Astrocyte (in vitro differentiated cells and primary cell): ENCODE results near the gene NRAS. TPM values are rescaled to one million over a fixed set of nuclear protein-coding genes. Genes with fewer than 3 reads are reported as not detected.

Source experiments
- DNase-seq: peaks from one replicate; pipeline ENCODE4 v3.0.0-alpha.2; 2010; ENCODE audit warnings: low read depth
- FAIRE-seq: peaks from 2 replicates; lab custom pipeline; 2011; peaks lifted over from hg19 to GRCh38; lab: Jason Lieb, UNC
- H2AFZ ChIP-seq: 2 replicates; pipeline ENCODE4 v1.6.0; 2012; ENCODE audit warnings: low read depth, low read length, inconsistent platforms
- H3K27ac ChIP-seq: 2 replicates; pipeline ENCODE4 v1.5.1; 2011; ENCODE audit warnings: low read depth, low read length, inconsistent platforms
- H3K27me3 ChIP-seq: 2 replicates; pipeline ENCODE4 v1.6.0; 2011; ENCODE audit warnings: low read length, inconsistent platforms; ENCODE audit not compliant: insufficient read depth
- H3K36me3 ChIP-seq: 2 replicates; pipeline ENCODE4 v1.5.1; 2011; ENCODE audit warnings: low read length, inconsistent platforms; ENCODE audit not compliant: insufficient read depth
- H3K4me1 ChIP-seq: 2 replicates; pipeline ENCODE4 v1.5.1; 2011; ENCODE audit warnings: low read length, inconsistent platforms; ENCODE audit not compliant: insufficient read depth
- H3K4me2 ChIP-seq: 2 replicates; pipeline ENCODE4 v1.6.0; 2012; ENCODE audit warnings: low read length, inconsistent platforms
- H3K4me3 ChIP-seq: 2 replicates; pipeline ENCODE4 v1.5.1; 2011; ENCODE audit warnings: low read depth, mild to moderate bottlenecking, low read length, inconsistent platforms; ENCODE audit not compliant: insufficient read depth
- H3K79me2 ChIP-seq: 2 replicates; pipeline ENCODE4 v1.6.0; 2012; ENCODE audit warnings: mild to moderate bottlenecking, low read length, inconsistent platforms; ENCODE audit not compliant: insufficient read depth
- H3K9ac ChIP-seq: 2 replicates; pipeline ENCODE4 v1.6.0; 2012; ENCODE audit warnings: mild to moderate bottlenecking, low read length, inconsistent platforms
- H3K9me3 ChIP-seq: 2 replicates; pipeline ENCODE4 v1.5.1; 2012; ENCODE audit warnings: low read depth, mild to moderate bottlenecking, low read length, inconsistent platforms; ENCODE audit not compliant: insufficient read depth
- H4K20me1 ChIP-seq: 2 replicates; pipeline ENCODE4 v1.6.0; 2012; ENCODE audit warnings: low read length, inconsistent platforms; ENCODE audit not compliant: insufficient read depth
- H3K27ac Mint-ChIP-seq: one replicate; pipeline ENCODE4 v1.8.0; 2021; ENCODE audit warnings: mild to moderate bottlenecking, mixed read lengths; ENCODE audit not compliant: unreplicated experiment
- H3K27me3 Mint-ChIP-seq: one replicate; pipeline ENCODE4 v1.8.0; 2021; ENCODE audit warnings: low read depth, mixed read lengths; ENCODE audit not compliant: unreplicated experiment
- H3K36me3 Mint-ChIP-seq: one replicate; pipeline ENCODE4 v1.8.0; 2021; ENCODE audit warnings: low read depth, mixed read lengths; ENCODE audit not compliant: unreplicated experiment
- H3K4me1 Mint-ChIP-seq: one replicate; pipeline ENCODE4 v1.8.0; 2021; ENCODE audit warnings: low read depth, mixed read lengths; ENCODE audit not compliant: unreplicated experiment
- H3K4me3 Mint-ChIP-seq: one replicate; pipeline ENCODE4 v1.8.0; 2021; ENCODE audit warnings: mild to moderate bottlenecking, moderate library complexity, mixed read lengths; ENCODE audit not compliant: unreplicated experiment
- H3K9me3 Mint-ChIP-seq: one replicate; pipeline ENCODE4 v1.8.0; 2021; ENCODE audit warnings: mild to moderate bottlenecking, mixed read lengths; ENCODE audit not compliant: unreplicated experiment
- CTCF ChIP-seq: IDR thresholded peaks from 2 replicates; pipeline ENCODE4 v1.5.1; 2011; ENCODE audit warnings: low read depth, mild to moderate bottlenecking, inconsistent platforms, low read length, moderate library complexity; ENCODE audit not compliant: insufficient read depth
- EZH2 ChIP-seq: IDR thresholded peaks from 2 replicates; pipeline ENCODE4 v1.6.1; 2012; ENCODE audit warnings: mild to moderate bottlenecking, low read length, inconsistent platforms; ENCODE audit not compliant: insufficient read depth
- total RNA-seq: library from RNA; stranded (reverse); gene quantifications from 2 replicates; pipeline ENCODE4 v1.2.1, GENCODE V29; 2021

NRAS gene
- total RNA-seq, 1 donor from 2014 or later = 63.8 TPM

- DNase-seq = no peak
- no peaks in the 10 kb centered on the region for H3K79me2 ChIP-seq
- H3K4me3 ChIP-seq = no peak overlapping the region
- H3K27me3 ChIP-seq = peaks cover 24% of the 10 kb centered on the region
- Mint-ChIP-seq H3K27ac (no peak overlapping the region), H3K4me1 (peaks cover under 1% of the 10 kb centered on the region), H3K9me3 (no peaks in the 10 kb centered on the region), H3K27me3 (peaks cover 35% of the 10 kb centered on the region), H3K36me3 (no peaks in the 10 kb centered on the region), H3K4me3 (no peak overlapping the region)
- no peaks in the 10 kb centered on the region for H3K4me1 ChIP-seq
- no peaks in the 10 kb centered on the region for H4K20me1 ChIP-seq
- no peak overlapping the region for H3K9ac ChIP-seq
- no peak overlapping the region for H3K4me2 ChIP-seq
- no peaks in the 10 kb centered on the region for H3K36me3 ChIP-seq
- no peak for FAIRE-seq
- TF ChIP-seq CTCF = no peak
- H3K9me3 ChIP-seq = no peaks in the 10 kb centered on the region
- H3K27ac ChIP-seq = no peak overlapping the region
- no peak overlapping the region for H2AFZ ChIP-seq
Observed at GRCh38 chr1:114690148-114690547, 26.4 kb downstream of the NRAS start.

GRCh38 chr1:114688526-114688925, 28.0 kb downstream of the NRAS start:
- Histone ChIP-seq H3K4me2 (no peak overlapping the region), H3K36me3 (no peaks in the 10 kb centered on the region), H3K79me2 (no peaks in the 10 kb centered on the region), H4K20me1 (no peaks in the 10 kb centered on the region), H3K4me3 (no peak overlapping the region), H3K27ac (no peak overlapping the region), H3K4me1 (no peaks in the 10 kb centered on the region), H3K9ac (no peak overlapping the region), H3K9me3 (no peaks in the 10 kb centered on the region), H2AFZ (no peak overlapping the region), H3K27me3 (peaks cover 28% of the 10 kb centered on the region)
- Mint-ChIP-seq H3K4me1 (no peaks in the 10 kb centered on the region), H3K27ac (no peak overlapping the region), H3K9me3 (no peaks in the 10 kb centered on the region), H3K36me3 (no peaks in the 10 kb centered on the region), H3K4me3 (no peak overlapping the region), H3K27me3 (peaks cover 37% of the 10 kb centered on the region)
- DNase-seq (no peak), FAIRE-seq (no peak)
- no peak for TF ChIP-seq CTCF
- no peak for TF ChIP-seq EZH2

GRCh38 chr1:114685851-114686250, 30.7 kb downstream of the NRAS start:
- H3K9me3 Mint-ChIP-seq = no peaks in the 10 kb centered on the region
- FAIRE-seq = no peak
- H3K4me3 Mint-ChIP-seq = no peak overlapping the region

More at GRCh38 chr1:114685851-114686250, 30.7 kb downstream of the NRAS start:
- no peaks in the 10 kb centered on the region for H3K36me3 Mint-ChIP-seq
- H3K27me3 Mint-ChIP-seq = peaks cover 42% of the 10 kb centered on the region
- H3K9me3 ChIP-seq = no peaks in the 10 kb centered on the region
- no peak overlapping the region for H3K9ac ChIP-seq
- no peaks in the 10 kb centered on the region for H4K20me1 ChIP-seq
- H3K79me2 ChIP-seq = no peaks in the 10 kb centered on the region
- no peak overlapping the region for H3K27ac ChIP-seq
- no peaks in the 10 kb centered on the region for H3K4me1 Mint-ChIP-seq
- H3K27ac Mint-ChIP-seq = no peak overlapping the region
- no peak overlapping the region for H3K4me2 ChIP-seq
- H3K27me3 ChIP-seq = peaks cover 28% of the 10 kb centered on the region
- H3K36me3 ChIP-seq = no peaks in the 10 kb centered on the region
- TF ChIP-seq EZH2 (no peak), CTCF (no peak)
- no peak overlapping the region for H3K4me3 ChIP-seq
- no peak overlapping the region for H2AFZ ChIP-seq
- DNase-seq = no peak
- H3K4me1 ChIP-seq = no peaks in the 10 kb centered on the region
